HG03469 (cell line): ENCODE data around the gene BLOC1S3.

Source experiments
- ATAC-seq: cut with Tn5 transposase; IDR thresholded peaks from one replicate; pipeline ENCODE4 v1.9.1; 2021; ENCODE audit warnings: mild to moderate bottlenecking, moderate library complexity, moderate number of reproducible peaks; ENCODE audit not compliant: unreplicated experiment

The BLOC1S3 gene

DNA sequence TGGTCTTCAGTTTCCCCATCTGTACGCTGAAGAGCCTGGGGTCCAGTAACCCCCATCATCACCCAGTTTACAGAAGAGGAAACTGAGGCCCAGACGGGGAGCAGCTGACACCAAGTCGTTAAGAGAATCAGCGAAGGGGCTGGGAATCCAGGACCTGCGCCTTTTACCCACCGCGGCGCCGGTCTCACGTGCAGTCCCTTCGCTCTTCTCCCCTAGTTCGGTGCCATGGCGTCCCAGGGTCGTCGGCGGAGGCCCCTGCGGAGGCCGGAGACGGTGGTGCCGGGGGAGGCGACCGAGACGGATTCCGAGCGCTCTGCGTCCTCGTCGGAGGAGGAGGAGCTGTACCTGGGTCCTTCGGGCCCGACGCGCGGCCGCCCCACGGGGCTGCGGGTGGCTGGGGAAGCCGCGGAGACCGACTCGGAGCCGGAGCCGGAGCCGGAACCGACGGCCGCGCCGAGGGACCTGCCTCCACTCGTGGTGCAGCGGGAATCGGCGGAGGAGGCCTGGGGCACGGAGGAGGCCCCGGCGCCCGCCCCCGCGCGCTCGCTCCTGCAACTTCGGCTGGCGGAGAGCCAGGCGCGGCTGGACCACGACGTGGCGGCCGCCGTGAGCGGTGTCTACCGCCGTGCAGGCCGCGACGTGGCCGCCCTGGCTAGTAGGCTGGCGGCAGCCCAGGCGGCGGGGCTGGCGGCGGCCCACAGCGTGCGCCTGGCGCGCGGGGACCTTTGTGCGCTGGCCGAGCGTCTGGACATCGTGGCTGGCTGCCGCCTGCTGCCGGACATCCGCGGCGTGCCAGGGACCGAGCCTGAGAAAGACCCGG lies 698 bp downstream of the BLOC1S3 start:
- no peak for ATAC-seq

DNA sequence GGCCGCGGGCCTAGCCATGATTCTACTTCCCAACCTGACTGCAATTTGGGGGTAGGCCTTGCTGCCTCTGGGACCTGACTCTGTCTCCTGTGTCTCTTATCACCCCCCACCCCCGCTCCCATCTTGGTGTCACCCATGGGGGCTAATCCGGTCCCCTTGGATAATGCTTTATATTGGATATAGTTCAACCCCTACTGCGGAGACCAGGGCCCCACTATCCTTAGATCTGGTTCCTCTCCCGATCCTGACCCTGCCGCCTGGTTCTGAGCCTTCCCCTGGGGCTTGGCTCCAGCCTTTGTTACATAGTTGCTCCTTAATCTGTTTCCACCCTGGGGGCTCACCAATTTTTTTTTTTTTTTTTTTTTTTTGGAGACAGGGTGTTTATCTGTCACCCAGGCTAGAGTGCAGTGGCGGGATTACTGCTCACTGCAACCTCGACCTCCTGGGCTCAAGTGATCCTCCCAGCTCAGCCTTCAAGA lies 1.3 kb downstream of the BLOC1S3 start:
- ATAC-seq = no peak

DNA sequence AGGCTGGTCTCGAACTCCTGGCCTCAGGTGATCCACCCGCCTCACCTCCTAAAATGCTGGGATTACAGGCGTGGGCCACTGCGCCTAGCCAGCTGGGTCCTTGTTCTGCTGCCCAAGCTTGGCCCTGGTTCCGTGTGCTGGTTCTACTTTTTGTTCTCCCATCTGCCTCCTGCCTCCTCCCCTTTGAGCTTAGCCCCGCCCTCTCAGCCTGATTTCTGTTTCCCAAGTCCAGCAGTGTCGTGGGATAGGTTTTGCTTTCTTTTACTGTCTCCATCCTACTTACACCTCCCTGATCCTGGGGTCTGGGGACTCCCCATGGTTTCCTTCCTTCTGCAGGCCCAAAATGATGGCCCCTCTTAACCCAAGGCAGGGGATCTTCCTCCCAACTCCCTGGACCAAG lies 2.4 kb downstream of the BLOC1S3 start:
- ATAC-seq = no peak

DNA sequence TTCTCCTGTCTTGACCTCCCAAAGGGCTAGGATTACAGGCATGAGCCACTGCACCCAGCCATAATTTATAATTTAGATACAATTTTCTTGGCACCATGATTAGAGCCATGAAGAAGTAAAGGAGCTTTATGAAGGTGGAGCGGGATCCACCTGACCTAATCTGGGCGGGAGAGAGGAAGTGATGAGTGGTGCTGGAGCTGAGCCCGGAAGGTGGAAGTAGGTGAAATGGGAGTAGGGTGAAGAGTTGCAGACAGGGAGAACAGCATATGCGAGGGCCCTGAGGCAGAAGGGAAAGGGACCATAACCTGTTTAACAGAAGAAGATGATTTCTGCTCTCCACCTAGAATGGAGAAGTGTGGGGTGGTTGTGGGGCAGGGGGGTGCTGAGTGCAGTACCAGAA lies 4.2 kb downstream of the BLOC1S3 start:
- ATAC-seq = no peak

DNA sequence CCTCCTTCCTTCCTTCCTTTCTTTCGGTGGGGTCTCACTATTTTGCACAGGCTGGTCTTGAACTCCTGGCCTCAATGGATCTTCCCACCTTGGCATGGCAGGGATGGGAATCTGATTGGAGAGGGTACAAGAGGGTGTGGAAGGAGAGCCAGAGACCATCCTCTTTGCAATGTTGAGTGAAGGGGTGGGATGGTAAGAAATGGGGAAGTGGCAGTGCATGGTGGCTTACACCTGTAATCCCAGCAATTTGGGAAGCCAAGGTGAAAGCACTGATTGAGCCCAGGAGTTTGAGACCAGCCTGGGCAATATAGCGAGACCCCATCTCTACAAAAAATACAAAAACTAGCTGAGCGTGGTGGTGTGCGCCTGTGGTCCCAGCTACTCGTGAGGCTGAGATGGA lies 5.5 kb downstream of the BLOC1S3 start:
- no peak for ATAC-seq

DNA sequence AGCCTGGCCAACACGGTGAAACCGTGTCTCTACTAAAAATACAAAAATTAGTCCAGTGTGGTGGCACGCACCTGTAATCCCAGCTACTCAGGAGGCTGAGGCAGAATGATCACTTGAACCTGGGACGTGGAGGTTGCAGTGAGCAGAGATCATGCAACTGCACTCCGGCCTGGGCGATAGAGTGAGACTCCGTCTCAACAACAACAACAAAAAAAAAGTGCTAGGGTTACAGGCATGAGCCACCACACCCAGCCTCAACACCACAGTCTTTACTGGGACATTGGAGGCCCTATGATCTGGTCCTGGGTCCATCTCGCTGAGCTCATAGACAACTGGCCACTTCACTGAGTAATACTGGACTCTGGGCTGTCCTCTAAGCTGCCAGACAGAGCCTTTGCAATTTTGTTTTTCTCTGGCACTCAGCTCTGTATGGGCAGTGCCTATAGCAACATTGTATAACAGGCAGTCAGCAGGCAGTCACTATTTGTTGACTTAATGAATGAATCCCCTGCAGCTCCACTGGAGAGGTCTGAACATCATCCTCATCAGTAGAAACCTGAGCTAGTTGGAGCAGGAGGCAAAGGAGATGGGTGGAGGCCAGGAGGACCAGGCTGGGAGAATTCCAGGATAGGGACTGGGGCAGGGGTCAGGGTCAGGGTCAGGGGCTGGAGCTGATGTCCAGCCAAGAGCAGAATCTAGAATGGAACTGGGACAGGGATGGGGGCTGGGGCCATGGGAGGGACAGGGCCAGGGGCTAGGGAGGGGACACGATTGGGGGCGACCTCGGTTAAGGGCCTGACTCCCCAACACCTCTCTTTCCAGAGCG lies 8.1 kb downstream of the BLOC1S3 start:
- ATAC-seq = no peak

DNA sequence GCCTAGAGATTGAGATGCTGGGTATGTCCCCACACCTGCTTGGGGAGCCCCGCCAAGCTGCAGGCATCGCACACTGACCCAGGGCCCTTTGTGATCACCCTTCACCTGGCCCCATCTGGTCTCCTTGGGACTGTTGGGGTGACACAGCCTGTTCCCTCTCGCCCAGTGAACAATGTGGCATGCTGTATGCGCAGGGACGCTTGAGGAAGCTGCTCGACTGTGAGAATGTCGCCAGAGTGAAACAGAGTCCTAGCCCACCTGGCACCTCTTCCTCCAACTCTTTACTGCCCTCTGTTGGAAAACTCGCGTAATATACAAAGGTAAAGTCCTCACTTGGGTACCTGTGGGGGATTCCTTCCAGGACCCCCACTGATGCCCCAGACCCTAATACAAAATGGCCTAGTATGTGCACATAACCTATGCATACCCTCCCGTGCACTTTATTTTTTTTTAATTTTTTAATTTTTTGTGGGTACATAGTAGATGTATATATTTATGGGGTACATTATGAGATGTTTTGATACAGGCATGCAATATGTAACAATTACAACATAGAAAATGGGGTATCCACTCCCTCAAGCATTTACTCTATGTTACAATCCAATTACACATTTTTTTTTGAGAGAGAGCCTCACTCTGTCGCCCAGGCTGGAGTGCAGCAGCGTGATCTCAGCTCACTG lies 9.0 kb downstream of the BLOC1S3 start:
- no peak for ATAC-seq

DNA sequence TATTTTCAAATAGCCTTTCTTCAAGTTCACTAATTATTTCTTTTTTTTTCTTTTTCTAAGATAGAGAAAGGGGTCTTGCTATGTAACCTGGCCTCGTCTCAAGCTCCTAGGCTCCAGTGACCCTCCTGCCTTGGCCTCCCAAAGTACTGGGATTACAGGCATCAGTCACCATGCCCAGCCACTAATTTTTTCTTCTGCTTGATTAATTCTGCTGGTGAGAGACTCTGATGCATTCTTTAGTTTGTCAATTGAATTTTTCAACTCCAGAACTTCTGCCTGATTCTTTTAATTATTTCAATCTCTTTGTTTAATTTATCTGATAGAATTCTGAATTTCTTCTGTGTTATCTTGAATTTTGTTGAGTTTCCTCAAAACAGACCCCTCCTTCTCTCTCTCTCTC lies 11.4 kb downstream of the BLOC1S3 start:
- no peak for ATAC-seq

DNA sequence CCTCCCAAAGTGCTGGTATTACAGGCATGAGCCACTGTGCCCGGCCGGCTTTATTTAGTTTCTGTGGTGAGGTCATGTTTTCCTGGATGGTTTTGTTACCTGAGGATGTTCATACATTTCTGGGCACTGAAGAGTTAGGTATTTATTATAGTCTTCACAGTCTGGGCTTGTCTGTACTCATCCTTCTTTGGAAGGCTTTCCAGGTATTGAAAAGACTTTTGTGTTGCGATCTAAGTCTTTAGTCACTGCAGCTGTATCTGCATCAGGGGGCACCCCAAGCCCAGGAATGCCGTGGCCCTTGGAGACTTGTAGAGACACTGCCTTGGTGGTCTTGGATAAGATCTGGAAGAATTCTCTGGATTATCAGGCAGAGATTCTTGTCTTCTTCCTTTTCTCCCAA lies 12.8 kb downstream of the BLOC1S3 start:
- no peak for ATAC-seq

DNA sequence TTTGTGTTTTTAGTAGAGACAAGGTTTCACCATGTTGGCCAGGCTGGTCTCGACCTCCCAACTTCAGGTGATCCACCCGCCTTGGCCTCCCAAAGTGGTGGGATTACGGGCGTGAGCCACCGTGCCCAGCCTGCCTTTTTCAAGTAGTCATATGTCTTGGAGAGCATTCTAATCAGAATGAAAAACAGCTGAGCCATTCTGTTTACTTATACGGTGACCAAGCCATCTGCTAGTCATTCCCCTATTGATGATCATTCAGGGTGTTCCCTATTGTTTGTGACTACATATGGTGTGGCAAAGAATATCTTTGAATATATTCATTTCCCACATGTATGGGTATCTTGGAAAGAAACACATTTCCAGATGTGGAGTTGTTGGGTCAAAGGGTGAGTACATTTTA lies 17.2 kb downstream of the BLOC1S3 start:
- no peak for ATAC-seq

DNA sequence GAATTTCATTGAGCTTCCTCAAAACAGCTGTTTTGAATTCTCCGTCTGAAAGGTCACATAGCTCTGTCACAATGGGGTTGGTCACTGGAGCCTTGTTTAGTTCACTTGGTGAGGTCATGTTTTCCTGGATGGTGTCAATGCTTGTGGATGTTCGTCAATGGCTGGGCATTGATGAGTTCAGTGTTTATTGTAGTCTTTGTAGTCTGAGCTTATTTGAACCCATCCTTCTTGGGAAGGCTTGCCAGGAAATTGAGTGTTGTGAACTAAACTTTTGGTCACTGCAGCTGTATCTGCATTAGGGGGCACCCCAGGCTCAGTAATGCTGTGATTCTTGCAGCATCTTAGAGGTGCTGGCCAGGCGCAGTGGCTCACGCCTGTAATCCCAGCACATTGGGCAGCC lies 22.0 kb downstream of the BLOC1S3 start:
- no peak for ATAC-seq

DNA sequence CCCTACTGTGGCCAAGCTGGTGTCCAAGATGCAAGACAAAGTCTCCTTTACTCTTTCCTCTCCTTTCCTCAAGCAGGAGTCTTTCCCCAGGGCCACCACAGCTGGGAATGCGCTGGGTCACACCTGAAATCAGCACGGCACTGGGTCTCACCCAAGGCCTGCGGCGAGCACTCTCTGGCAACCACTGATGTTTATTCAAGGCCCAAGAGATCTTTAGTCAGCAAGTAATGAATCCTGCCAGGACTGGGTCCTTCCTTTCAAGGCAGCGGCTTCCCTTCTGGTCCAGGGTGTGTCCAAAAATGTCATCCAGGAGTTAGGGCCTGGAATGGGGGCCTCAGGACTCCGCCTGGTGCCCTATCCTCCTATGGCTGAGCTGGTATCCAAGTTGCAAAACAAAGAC lies 24.1 kb downstream of the BLOC1S3 start:
- ATAC-seq = no peak

DNA sequence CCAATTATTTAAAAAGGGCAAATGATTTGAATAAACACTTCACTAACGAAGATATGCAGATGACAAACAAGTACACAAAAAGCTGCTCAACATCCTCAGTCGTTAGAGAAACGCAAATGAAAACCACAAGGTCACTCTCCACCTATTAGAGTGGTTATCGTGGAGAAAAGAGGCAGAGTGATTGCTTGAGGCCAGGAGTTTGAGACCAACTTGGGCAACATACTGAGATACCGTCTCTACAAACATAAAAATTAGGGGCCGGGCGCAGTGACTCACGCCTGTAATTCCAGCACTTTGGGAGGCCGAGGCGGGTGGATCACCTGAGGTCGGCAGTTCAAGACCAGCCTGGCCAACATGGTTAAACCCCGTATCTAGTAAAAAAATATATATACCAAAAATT lies 27.2 kb downstream of the BLOC1S3 start:
- no peak for ATAC-seq

DNA sequence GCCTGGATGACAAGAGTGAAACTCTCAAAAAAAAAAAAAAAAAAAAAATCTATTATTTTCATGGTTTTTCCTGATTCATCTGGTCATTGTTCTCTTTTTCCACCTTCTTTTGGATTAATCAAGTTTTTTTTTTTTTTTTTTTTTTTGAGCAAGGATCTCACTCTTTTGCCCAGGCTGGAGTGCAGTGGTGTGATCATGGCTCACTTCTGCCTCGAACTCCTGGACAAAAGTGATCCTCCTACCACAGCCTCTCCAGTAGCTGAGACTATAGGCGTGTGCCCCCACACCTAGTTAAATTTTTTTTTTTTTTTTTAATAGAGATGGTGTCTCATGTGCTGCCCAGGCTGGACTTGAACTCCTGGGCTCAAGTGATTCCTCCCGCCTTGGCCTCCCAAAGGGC lies 27.7 kb downstream of the BLOC1S3 start:
- no peak for ATAC-seq

DNA sequence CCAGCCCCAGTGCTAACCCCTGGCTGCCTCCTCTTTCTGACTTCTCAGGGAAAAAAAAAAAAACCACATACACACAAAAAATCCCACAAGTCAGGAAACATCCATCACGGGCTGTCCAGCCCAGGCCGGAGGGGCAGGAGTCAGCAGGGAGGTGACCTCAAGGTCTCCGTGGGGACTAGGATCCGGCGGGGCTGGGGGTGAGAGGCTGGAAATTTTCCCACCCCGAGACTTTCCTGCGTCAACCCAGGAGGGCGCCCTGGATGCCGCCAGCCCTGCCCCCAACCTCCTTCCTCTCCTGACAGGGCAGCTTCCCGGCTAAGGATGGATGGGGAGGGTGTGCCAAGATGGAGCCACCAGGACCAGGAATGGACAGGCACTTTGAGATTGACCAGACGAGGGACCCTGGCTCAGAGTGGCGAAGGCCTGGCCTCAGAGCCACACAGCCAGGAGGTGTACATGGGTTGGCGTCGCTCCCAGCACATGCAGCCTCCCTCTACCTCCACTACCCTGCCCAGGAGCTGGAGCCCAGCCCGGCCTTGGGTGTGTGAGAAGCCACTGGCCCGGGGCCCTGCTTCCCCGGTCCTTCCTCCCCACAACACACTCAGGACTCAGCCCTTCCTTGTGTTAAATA lies 33.3 kb downstream of the BLOC1S3 start:
- no peak for ATAC-seq

DNA sequence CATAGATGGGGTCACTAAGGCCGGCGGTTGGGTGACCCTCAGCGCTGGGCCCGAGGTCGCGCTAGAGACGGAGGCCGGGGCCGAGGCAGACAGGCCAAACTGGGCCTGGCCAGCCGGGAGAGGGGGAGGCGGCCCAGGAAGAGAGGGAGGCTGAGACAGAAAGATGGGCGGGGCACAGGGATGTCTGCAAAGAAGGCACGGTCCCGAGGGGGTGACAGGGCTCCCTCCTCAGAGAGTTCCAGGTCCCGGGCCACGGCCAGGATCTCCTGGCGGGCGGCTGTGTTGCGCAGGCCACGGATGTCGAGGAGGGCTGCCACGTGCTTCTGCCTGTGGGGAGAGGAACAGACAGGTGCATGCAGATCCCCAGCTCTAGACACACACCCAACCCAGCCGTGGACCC lies 34.4 kb downstream of the BLOC1S3 start:
- no peak for ATAC-seq

DNA sequence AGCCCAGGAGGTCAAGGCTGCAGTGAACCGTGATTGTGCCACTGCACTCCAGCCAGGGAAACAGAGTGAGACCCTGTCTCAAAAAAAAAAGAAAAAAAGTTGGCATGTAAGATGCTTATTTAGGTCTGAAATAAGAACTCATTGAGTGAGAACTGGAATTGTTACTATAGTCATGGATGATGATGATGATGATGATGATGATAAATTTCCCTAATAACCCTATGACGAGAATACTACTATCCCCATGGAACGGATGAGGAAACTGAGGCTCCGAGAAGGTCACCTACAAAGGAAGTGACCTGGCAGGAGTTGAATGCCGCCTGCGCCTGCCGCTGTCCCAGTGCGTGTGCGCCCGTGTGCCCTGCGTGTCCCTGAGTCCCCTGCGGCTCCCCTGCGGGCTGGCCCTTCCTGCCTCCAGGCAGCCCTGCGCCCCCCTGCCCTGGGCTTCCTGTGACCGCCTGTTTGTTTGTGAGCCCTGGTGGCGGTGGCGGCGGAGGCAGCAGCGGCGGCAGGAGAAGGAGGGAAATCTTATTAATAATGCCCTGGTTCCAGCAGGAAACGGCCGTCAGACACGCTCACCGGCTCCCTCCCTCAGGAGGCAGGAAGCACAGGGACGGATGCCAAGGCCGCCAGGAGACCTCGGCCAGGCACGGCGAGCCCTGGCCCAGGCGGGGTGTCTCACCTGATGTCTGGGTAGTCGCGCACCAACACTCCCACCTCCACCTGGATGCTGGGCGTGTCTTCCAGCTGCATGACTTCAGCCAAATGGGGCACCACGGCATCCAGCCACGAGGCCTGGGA lies 37.0 kb downstream of the BLOC1S3 start:
- ATAC-seq = no peak

DNA sequence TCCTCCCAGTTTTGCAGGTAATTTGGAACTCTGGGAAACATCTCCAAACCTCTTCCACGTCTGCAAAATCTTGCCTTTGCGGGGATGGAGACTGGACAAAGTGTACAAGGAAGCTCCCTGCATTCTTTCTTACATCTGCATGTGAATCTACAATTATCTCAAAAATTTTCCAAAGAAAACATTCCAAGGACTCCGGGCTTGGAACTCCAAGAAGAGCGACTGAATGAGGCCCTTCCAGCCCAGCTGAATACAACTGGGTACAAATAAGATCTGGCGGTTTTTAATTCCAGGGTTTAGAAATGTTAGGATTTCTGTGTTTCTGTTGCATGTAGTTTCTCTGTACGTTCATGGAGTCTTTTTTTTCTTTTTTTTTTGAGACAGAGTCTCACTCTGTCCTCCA lies 38.1 kb downstream of the BLOC1S3 start:
- ATAC-seq = no peak

DNA sequence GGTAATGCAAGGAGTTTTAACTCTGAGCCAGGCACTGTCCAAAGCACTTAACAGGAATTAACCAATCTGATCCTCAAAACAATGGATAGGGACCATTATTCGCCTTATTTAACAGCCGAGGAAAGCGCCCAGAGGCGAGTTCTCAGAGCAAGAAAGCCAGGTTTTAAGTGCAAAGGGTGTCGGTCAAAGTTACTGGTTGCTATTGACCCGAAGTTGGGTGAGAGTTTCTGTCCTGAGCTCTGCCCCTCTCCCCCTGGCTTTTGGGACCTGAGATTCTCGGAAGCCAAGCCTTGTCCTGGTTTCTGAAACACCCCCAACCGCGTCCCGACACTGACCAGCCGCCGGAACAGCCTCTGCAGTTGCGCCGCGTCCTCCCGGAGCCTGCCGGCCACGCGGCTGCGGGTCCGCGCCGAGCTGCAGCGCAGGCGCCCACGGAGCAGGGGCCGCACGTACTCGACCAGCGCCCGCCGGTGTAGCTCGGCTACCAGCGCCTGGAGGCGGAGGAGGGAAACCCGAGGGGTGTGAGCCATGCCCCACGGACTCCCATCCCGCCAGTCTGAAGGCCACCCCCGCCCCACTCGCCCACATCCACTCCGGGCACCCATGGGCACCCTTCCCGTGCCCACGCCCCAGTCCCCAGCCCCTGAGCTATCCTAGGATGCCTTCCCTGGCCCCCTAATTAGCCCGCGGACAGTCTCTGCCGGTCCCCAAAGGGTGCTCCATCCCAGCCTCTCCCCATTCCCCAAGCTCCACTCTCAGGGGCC lies 38.8 kb downstream of the BLOC1S3 start:
- ATAC-seq = no peak

DNA sequence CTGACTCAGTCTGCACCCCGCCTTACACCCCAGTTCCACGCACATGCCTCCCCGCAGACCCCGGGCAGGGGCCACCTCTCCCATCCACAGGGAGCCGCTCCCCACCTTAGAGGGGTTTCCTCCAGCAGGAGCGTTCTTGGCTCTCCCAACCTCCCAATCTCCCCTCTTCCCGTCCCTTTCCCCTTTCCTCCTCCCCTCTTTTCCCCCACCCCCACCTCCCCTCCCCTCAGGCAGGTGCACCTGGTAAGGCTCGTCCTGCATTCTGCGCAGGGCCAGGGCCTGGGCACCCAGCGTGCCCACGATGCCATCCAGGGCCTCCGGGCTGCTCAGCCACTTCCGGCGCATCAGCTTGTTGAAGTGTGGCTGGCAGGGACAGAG lies 39.4 kb downstream of the BLOC1S3 start:
- ATAC-seq = no peak
